ENCODE data around the gene MGAT5.

MGAT5 gene

DNA sequence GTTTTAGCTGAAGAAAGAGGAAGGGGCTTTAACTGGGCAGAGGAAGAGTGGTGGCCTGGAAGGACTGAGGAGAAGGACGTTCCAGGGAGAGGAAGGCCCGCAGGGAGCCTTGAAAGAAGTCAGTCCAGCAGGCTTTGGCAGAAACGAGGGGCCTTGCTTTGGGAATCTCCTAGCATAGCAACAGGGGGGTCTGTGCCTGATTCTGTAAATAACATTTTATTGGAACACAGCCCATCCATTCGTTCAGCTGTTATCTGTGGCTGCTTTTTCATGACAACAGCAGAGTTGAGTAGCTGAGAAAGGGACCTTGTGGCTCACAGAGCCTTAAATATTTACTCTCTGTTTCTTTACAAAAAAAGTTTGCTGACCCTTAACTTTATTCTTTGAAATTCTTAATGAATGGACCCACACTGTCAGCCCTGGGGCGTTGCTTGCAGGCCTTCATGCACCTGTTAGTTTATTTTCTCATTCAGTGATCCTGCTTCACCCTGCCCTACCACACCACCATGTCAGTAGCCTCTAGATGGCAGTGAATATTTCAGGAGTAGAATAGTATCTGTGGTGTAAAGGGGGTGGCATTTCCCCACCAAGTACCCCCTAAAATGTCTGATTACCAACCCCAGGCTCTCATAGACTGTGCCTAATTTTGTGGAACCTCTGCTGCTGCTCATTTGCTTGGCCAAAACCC, 61.0 kb downstream of the MGAT5 start:
- Histone ChIP-seq H3K4me3 (ENCODE audit: low read depth, low read length) (no peak overlapping the region), H3K79me2 (peaks cover 5% of the 10 kb centered on the region), H3K9ac (no peak overlapping the region), H3K36me3 (ENCODE audit: control insufficient read depth, insufficient read depth, low read length) (no peaks in the 10 kb centered on the region), H3K4me2 (ENCODE audit: low read length) (no peak overlapping the region), H3K27ac (no peak overlapping the region), H3K9me3 (ENCODE audit: control insufficient read depth, low read length) (no peaks in the 10 kb centered on the region), H3K27me3 (ENCODE audit: control insufficient read depth, insufficient read depth, low read length) (no peaks in the 10 kb centered on the region), H3K4me1 (peaks cover 8% of the 10 kb centered on the region), H2AFZ (no peak overlapping the region)
- TF ChIP-seq, protein P1, sequence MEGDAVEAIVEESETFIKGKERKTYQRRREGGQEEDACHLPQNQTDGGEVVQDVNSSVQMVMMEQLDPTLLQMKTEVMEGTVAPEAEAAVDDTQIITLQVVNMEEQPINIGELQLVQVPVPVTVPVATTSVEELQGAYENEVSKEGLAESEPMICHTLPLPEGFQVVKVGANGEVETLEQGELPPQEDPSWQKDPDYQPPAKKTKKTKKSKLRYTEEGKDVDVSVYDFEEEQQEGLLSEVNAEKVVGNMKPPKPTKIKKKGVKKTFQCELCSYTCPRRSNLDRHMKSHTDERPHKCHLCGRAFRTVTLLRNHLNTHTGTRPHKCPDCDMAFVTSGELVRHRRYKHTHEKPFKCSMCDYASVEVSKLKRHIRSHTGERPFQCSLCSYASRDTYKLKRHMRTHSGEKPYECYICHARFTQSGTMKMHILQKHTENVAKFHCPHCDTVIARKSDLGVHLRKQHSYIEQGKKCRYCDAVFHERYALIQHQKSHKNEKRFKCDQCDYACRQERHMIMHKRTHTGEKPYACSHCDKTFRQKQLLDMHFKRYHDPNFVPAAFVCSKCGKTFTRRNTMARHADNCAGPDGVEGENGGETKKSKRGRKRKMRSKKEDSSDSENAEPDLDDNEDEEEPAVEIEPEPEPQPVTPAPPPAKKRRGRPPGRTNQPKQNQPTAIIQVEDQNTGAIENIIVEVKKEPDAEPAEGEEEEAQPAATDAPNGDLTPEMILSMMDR (IDR thresholded peaks at IDR 0.05), result no peak

DNA sequence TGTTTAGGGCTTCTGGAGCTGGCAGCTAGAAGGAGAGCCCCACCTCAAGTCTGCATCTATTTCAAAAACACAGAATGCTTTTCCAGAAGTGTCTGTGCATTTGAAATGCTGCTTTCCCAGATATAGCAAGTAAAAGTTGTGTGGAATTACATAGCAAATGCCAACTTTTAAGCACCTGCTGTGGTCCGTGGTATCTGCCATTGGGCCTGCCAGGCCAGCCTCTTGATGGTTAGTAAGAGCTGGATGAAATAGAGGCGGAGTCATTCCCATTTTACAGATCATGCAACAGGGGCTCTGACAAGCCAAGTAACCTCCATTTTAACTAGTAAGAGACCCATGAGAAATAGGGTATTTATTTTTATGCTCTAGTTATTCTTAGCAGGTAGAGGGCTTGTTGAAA, 61.6 kb downstream of the MGAT5 start:
- no peaks in the 10 kb centered on the region for H3K9me3 ChIP-seq (ENCODE audit: control insufficient read depth, low read length)
- H3K4me3 ChIP-seq (ENCODE audit: low read depth, low read length), result no peak overlapping the region
- peaks cover 5% of the 10 kb centered on the region for H3K79me2 ChIP-seq
- H3K36me3 ChIP-seq (ENCODE audit: control insufficient read depth, insufficient read depth, low read length), result no peaks in the 10 kb centered on the region
- TF ChIP-seq, protein P1 (IDR thresholded peaks at IDR 0.05), result no peak
- H3K27me3 ChIP-seq (ENCODE audit: control insufficient read depth, insufficient read depth, low read length), result no peaks in the 10 kb centered on the region
- H2AFZ ChIP-seq, result no peak overlapping the region
- no peak overlapping the region for H3K9ac ChIP-seq
- H3K27ac ChIP-seq, result no peak overlapping the region
- peaks cover 7% of the 10 kb centered on the region for H3K4me1 ChIP-seq
- no peak overlapping the region for H3K4me2 ChIP-seq (ENCODE audit: low read length)

DNA sequence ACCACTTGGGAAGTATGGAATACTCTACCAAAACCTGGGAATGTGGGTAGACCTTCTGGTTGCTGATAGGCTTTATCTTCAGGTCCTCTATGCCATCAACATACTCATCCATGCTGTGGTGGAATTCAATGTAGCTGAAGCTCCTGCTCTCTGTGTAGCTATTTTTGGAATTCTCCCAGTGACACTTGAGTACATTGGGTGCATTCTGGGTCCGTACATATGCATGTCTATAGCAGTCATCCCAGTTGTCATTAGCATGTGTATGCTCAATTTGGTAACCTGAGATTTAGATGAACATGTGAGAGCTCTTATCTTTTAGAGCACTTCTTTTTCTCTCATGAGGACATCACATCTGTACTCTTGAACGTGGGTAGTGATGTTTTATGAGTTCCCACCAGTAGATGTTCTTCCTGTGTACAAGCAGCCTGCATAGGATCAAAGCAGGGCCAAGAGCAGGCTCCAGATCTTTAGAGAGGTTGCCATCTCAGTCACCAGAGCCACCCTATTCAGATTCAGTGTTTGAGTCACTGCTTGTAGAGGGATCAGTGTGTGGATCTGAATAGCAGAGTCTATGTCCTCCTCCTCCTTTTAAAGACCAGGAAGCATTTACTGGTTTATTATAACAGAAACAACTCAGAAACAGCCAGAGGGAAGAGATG, 65.9 kb downstream of the MGAT5 start:
- Histone ChIP-seq H3K9ac (no peak overlapping the region), H3K27ac (no peak overlapping the region), H3K9me3 (ENCODE audit: control insufficient read depth, low read length) (no peaks in the 10 kb centered on the region), H3K79me2 (no peaks in the 10 kb centered on the region), H3K36me3 (ENCODE audit: control insufficient read depth, insufficient read depth, low read length) (no peaks in the 10 kb centered on the region), H2AFZ (no peak overlapping the region), H3K4me2 (ENCODE audit: low read length) (no peak overlapping the region), H3K4me3 (ENCODE audit: low read depth, low read length) (no peak overlapping the region), H3K27me3 (ENCODE audit: control insufficient read depth, insufficient read depth, low read length) (no peaks in the 10 kb centered on the region), H3K4me1 (no peaks in the 10 kb centered on the region)
- TF ChIP-seq, protein P1 (IDR thresholded peaks at IDR 0.05), result no peak

DNA sequence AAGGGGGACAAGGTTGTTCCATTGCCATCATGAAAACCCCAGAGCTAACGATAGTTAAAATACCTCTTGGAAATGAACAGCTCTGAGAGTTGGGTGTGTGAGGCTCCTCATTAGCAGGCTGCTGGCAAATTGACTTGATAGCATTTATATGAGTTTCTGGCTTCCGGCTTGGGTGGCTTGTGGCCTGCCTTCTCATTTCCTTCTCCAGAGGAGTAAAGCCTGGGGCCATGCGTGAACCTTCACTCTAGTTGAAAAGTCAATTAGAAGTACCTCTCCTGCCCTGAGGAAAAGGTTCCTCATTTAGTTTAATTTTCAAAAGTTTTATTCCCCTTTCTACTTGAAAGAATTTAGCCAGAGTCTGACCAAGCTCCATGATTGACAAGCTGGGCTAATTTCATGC, 67.1 kb downstream of the MGAT5 start:
- Histone ChIP-seq H3K9ac (no peak overlapping the region), H3K27ac (no peak overlapping the region), H3K4me1 (no peaks in the 10 kb centered on the region), H3K79me2 (no peaks in the 10 kb centered on the region), H3K4me2 (ENCODE audit: low read length) (no peak overlapping the region), H2AFZ (no peak overlapping the region), H3K36me3 (ENCODE audit: control insufficient read depth, insufficient read depth, low read length) (no peaks in the 10 kb centered on the region), H3K27me3 (ENCODE audit: control insufficient read depth, insufficient read depth, low read length) (no peaks in the 10 kb centered on the region), H3K9me3 (ENCODE audit: control insufficient read depth, low read length) (no peaks in the 10 kb centered on the region), H3K4me3 (ENCODE audit: low read depth, low read length) (no peak overlapping the region)
- TF ChIP-seq, protein P1 (IDR thresholded peaks at IDR 0.05), result no peak

DNA sequence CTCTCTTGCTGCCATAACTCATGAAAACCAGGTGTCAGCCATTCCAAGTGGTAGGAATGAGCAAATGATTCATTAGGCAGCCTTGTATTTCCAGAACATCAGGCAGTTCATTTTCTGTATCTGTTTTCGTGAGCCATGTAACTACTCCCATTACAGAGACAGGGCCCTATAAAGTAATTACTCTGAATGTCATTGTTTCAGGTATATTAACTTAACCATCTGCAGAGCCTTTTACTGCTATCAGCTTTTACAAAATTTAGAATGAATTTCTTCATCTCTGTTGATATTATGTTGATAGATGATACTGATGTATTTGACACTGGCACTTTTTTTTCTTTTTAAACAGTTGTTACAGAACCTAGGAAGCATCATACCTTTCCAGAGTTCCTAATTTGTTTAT, 69.9 kb downstream of the MGAT5 start:
- Histone ChIP-seq H3K27ac (no peak overlapping the region), H3K9ac (no peak overlapping the region), H3K36me3 (ENCODE audit: control insufficient read depth, insufficient read depth, low read length) (no peaks in the 10 kb centered on the region), H2AFZ (no peak overlapping the region), H3K4me2 (ENCODE audit: low read length) (no peak overlapping the region), H3K9me3 (ENCODE audit: control insufficient read depth, low read length) (no peaks in the 10 kb centered on the region), H3K4me1 (no peaks in the 10 kb centered on the region), H3K27me3 (ENCODE audit: control insufficient read depth, insufficient read depth, low read length) (no peaks in the 10 kb centered on the region), H3K79me2 (no peaks in the 10 kb centered on the region), H3K4me3 (ENCODE audit: low read depth, low read length) (no peak overlapping the region)
- TF ChIP-seq, protein P1 (IDR thresholded peaks at IDR 0.05), result no peak

Measured in parathyroid adenoma (tissue), 2 donors.